ENCODE measurements around the gene PXDN. TPM values are rescaled to one million over a fixed set of nuclear protein-coding genes. Genes with fewer than 3 reads are reported as not detected.
"Not testable (repeated sequence)": the region's sequence is repeated elsewhere in the genome, so short reads cannot be mapped to it uniquely, and the experiment has no call there.

The PXDN gene
- total and polyA plus RNA-seq, 2 of the 4 experiments (the other 2 are of a cell fraction): 153 to 332 TPM

- dilution Hi-C loops (cut with HindIII; ENCODE audit: low sequenced_read_pairs, unreplicated experiment): not testable (repeated sequence)
Measured at GRCh38 chr2:1724351-1724750, 20.0 kb downstream of the PXDN start.

More at GRCh38 chr2:1724351-1724750, 20.0 kb downstream of the PXDN start:
- WGBS, 2 experiments (ENCODE audit: extremely low coverage in 2 of 2, insufficient read length in 1 of 2): no CpG with 5 or more reads among the region's 2 CpGs
- H2BK120ac ChIP-seq (ENCODE audit: low read depth, low read length); DNase-seq; in situ Hi-C loops (cut with MboI; ENCODE audit: low sequenced_read_pairs); BruUV-seq (replicated peaks); H3K56ac ChIP-seq (ENCODE audit: extremely low read depth, insufficient read depth, low read length); intact Hi-C loops (cut with micrococcal nuclease); H3K4ac ChIP-seq (ENCODE audit: low read depth, low read length); H4K8ac ChIP-seq (ENCODE audit: low read depth in 2 of 2, low read length in 2 of 2); H2AFZ ChIP-seq (replicated peaks; ENCODE audit: low read length, poor library complexity); POLR2A ChIA-PET (ENCODE audit: unreplicated experiment); H2BK20ac ChIP-seq (ENCODE audit: low read depth, low read length); H2AK9ac ChIP-seq (replicated peaks; ENCODE audit: low read depth, low read length, poor library complexity); H3K9ac ChIP-seq (ENCODE audit: low read depth, low read length); H2BK15ac ChIP-seq (ENCODE audit: low read depth, low read length); H3K18ac ChIP-seq (ENCODE audit: low read depth, low read length); H3K9me3 ChIP-seq (ENCODE audit: control insufficient read depth, insufficient read depth, low read length); H3K36me3 ChIP-seq (ENCODE audit: control insufficient read depth, insufficient read depth, low read length); CTCF ChIA-PET; ATAC-seq (ENCODE audit: low read depth); H3K27ac ChIP-seq (ENCODE audit: insufficient read depth, low read length); H3K27me3 ChIP-seq (ENCODE audit: control insufficient read depth, insufficient read depth, low read length); H2AK5ac ChIP-seq (ENCODE audit: low read depth, low read length); H3K4me2 ChIP-seq (ENCODE audit: low read depth, low read length); H4K5ac ChIP-seq (ENCODE audit: low read depth, low read length); H3K4me3 ChIP-seq (ENCODE audit: insufficient read depth, low read depth, low read length): not testable (repeated sequence)
- Histone ChIP-seq H3K9me1 (ENCODE audit: insufficient read depth, low read length) (peaks cover 39% of the 10 kb centered on the region), H4K20me1 (ENCODE audit: insufficient read depth, low read length) (peaks cover 71% of the 10 kb centered on the region), H2BK5ac (ENCODE audit: low read depth, low read length, poor library complexity, severe bottlenecking) (peak overlapping the region; percentile 17), H4K91ac (ENCODE audit: insufficient read depth, low read depth, low read length) (peak overlapping the region; percentile 22; the same call in 1 of the 2 replicates), H3K14ac (replicated peaks; ENCODE audit: low read depth, low read length) (0 out of 2 replicates have a peak overlapping the region, but pooled peaks have one; percentile 46), H3K79me1 (ENCODE audit: low read depth in 1 of 2, low read length in 2 of 2) (peaks cover 13 to 62% of the 10 kb centered on the region in 2 experiments; a peak in 3 of 4 replicates), H3K4me1 (ENCODE audit: control insufficient read depth, insufficient read depth, low read length) (peaks cover 39% of the 10 kb centered on the region), H3K23ac (ENCODE audit: low read depth, low read length) (peak overlapping the region; percentile 85)
